Activated naive CD8-positive, alpha-beta T cell treated with anti-CD3 and anti-CD28 coated beads, Interleukin-2, amount 50 U/mL, for 16 hours (primary cell): ENCODE measurements around the gene IRAG1.

ENCODE experiments used
- DNase-seq: peaks from one replicate; pipeline ENCODE4 v3.0.0-alpha.2; 2020; ENCODE audit warnings: low read depth, low spot score

IRAG1 gene

GRCh38 chr11:10693509-10694081 lies at the start of gene IRAG1:
TSS of gene IRAG1 (minus strand) at chr11:10693755. CDS start at chr11:10693602, 153 bp downstream.
- DNase-seq: no peak

GRCh38 chr11:10742460-10743208 lies 49.1 kb upstream of the IRAG1 start:
- no peak for DNase-seq

GRCh38 chr11:10735481-10736475 lies 42.2 kb upstream of the IRAG1 start:
- DNase-seq: peak; percentile 80

GRCh38 chr11:10731064-10731680 lies 37.6 kb upstream of the IRAG1 start:
- no peak for DNase-seq

- DNase-seq: no peak
These were observed 36.6 kb upstream of the IRAG1 start for GRCh38 chr11:10730151-10730550.

- no peak for DNase-seq
These were observed 35.4 kb upstream of the IRAG1 start for GRCh38 chr11:10728789-10729472.

- DNase-seq: no peak
These were observed 34.6 kb upstream of the IRAG1 start for GRCh38 chr11:10728154-10728553.

GRCh38 chr11:10727146-10727851 lies 33.7 kb upstream of the IRAG1 start:
- DNase-seq: no peak

GRCh38 chr11:10725907-10726253 lies 32.3 kb upstream of the IRAG1 start:
- DNase-seq: no peak

- no peak for DNase-seq
These were observed 31.8 kb upstream of the IRAG1 start for GRCh38 chr11:10725114-10725906.

- no peak for DNase-seq
These were observed 28.8 kb upstream of the IRAG1 start for GRCh38 chr11:10722307-10722706.

- no peak for DNase-seq
These were observed 27.4 kb upstream of the IRAG1 start for GRCh38 chr11:10720881-10721376.

GRCh38 chr11:10719616-10720015 lies 26.1 kb upstream of the IRAG1 start:
- no peak for DNase-seq

- DNase-seq: no peak
These were observed 23.1 kb upstream of the IRAG1 start for GRCh38 chr11:10716543-10717259.

- DNase-seq: no peak
These were observed 22.6 kb upstream of the IRAG1 start for GRCh38 chr11:10716122-10716521.

- no peak for DNase-seq
These were observed 22.0 kb upstream of the IRAG1 start for GRCh38 chr11:10715571-10715970.

- DNase-seq: no peak
These were observed 15.9 kb upstream of the IRAG1 start for GRCh38 chr11:10709299-10710086.

- DNase-seq: no peak
These were observed 14.6 kb upstream of the IRAG1 start for GRCh38 chr11:10708131-10708530.
